GM04504 (cell line): Measurements from ENCODE around the gene BCAT1.

Experiments
- DNase-seq: peaks from one replicate; pipeline ENCODE4 v3.0.0-alpha.2; 2012; ENCODE audit warnings: low read depth

Gene BCAT1

GRCh38 chr12:24760606-24761378 lies 188.1 kb downstream of the BCAT1 start:
- no peak for DNase-seq

GRCh38 chr12:24760162-24760561 lies 188.7 kb downstream of the BCAT1 start:
- DNase-seq, result no peak
